ENCODE data around the gene SLX4IP. TPM values are rescaled to one million over a fixed set of nuclear protein-coding genes. Genes with fewer than 3 reads are reported as not detected.

Gene SLX4IP
- total RNA-seq, 1 donor from 2014 or later: 3.1 TPM

- intact Hi-C loops (cut with micrococcal nuclease): loop anchor here (10.0 kb wide), 1 partner anchor 1081 kb away; no protein-coding TSS in a partner anchor
- TF ChIP-seq CTCF (IDR thresholded peaks at IDR 0.05; ENCODE audit: borderline replicate concordance): no peak
These were observed 28.5 kb downstream of the SLX4IP start for GRCh38 chr20:10463622-10464021.

GRCh38 chr20:10465135-10465534 lies 30.0 kb downstream of the SLX4IP start:
- intact Hi-C loops (cut with micrococcal nuclease): loop anchor here (10.0 kb wide), 1 partner anchor 1080 kb away; no protein-coding TSS in a partner anchor
- TF ChIP-seq CTCF (IDR thresholded peaks at IDR 0.05; ENCODE audit: borderline replicate concordance): no peak

More at GRCh38 chr20:10463622-10464021, 28.5 kb downstream of the SLX4IP start:
- H3K36me3 ChIP-seq: no peaks in the 10 kb centered on the region
- H3K4me3 ChIP-seq: no peak overlapping the region
- no peak overlapping the region for H3K27ac ChIP-seq (replicated peaks)
- DNase-seq: no peak
- no peaks in the 10 kb centered on the region for H3K9me3 ChIP-seq (replicated peaks)
- no peaks in the 10 kb centered on the region for H3K27me3 ChIP-seq (ENCODE audit: low read depth)
- peaks cover 30% of the 10 kb centered on the region for H3K4me1 ChIP-seq

GRCh38 chr20:10466325-10466724 lies 31.2 kb downstream of the SLX4IP start:
- no peak for DNase-seq

More at GRCh38 chr20:10465135-10465534, 30.0 kb downstream of the SLX4IP start:
- Histone ChIP-seq H3K4me1 (peaks cover 37% of the 10 kb centered on the region), H3K4me3 (no peak overlapping the region), H3K36me3 (no peaks in the 10 kb centered on the region), H3K27ac (replicated peaks) (no peak overlapping the region), H3K9me3 (replicated peaks) (no peaks in the 10 kb centered on the region), H3K27me3 (ENCODE audit: low read depth) (no peaks in the 10 kb centered on the region)
- no peak for DNase-seq

GRCh38 chr20:10466855-10467254 lies 31.8 kb downstream of the SLX4IP start:
- H3K27me3 ChIP-seq (ENCODE audit: low read depth): no peaks in the 10 kb centered on the region
- intact Hi-C loops (cut with micrococcal nuclease): loop anchor here (10.0 kb wide), 1 partner anchor 1078 kb away; no protein-coding TSS in a partner anchor
- peaks cover 39% of the 10 kb centered on the region for H3K4me1 ChIP-seq
- peak overlapping the region; percentile 68 for H3K27ac ChIP-seq (replicated peaks)
- peak overlapping the region; percentile 24 for H3K4me3 ChIP-seq
- peaks cover 4% of the 10 kb centered on the region for H3K9me3 ChIP-seq (replicated peaks)
- TF ChIP-seq CTCF (IDR thresholded peaks at IDR 0.05; ENCODE audit: borderline replicate concordance): no peak
- DNase-seq: no peak
- no peaks in the 10 kb centered on the region for H3K36me3 ChIP-seq

More at GRCh38 chr20:10466325-10466724, 31.2 kb downstream of the SLX4IP start:
- no peaks in the 10 kb centered on the region for H3K9me3 ChIP-seq (replicated peaks)
- peak overlapping the region; percentile 68 for H3K27ac ChIP-seq (replicated peaks)
- intact Hi-C loops (cut with micrococcal nuclease): loop anchor here (10.0 kb wide), 1 partner anchor 1078 kb away; no protein-coding TSS in a partner anchor
- H3K4me1 ChIP-seq: peaks cover 39% of the 10 kb centered on the region
- no peaks in the 10 kb centered on the region for H3K27me3 ChIP-seq (ENCODE audit: low read depth)
- no peaks in the 10 kb centered on the region for H3K36me3 ChIP-seq
- TF ChIP-seq CTCF (IDR thresholded peaks at IDR 0.05; ENCODE audit: borderline replicate concordance): no peak
- H3K4me3 ChIP-seq: peak overlapping the region; percentile 24

GRCh38 chr20:10467681-10468339 lies 32.7 kb downstream of the SLX4IP start:
- peaks cover 39% of the 10 kb centered on the region for H3K4me1 ChIP-seq
- H3K9me3 ChIP-seq (replicated peaks): peaks cover 5% of the 10 kb centered on the region
- no peak for TF ChIP-seq CTCF (IDR thresholded peaks at IDR 0.05; ENCODE audit: borderline replicate concordance)
- intact Hi-C loops (cut with micrococcal nuclease): loop anchor here (10.0 kb wide), 1 partner anchor 1077 kb away; no protein-coding TSS in a partner anchor
- peak overlapping the region; percentile 68 for H3K27ac ChIP-seq (replicated peaks)
- no peak for DNase-seq
- H3K4me3 ChIP-seq: no peak overlapping the region
- H3K27me3 ChIP-seq (ENCODE audit: low read depth): no peaks in the 10 kb centered on the region
- no peaks in the 10 kb centered on the region for H3K36me3 ChIP-seq

Measured in left ventricle myocardium inferior (tissue), 1 donor.